T-helper 1 cell treated with Interleukin-12 subunit alpha and Interleukin-12 subunit beta and Interleukin-4 antibody, amounts not matched to agents 30 μg/mL and 1 μg/mL, for 36 hours (primary cell): ENCODE measurements around the gene KCTD8.
"Not testable (repeated sequence)": the region's sequence is repeated elsewhere in the genome, so short reads cannot be mapped to it uniquely, and the experiment has no call there.

Experiments used
- H3K27ac Mint-ChIP-seq: one replicate; pipeline ENCODE4 v1.8.0; 2021; ENCODE audit warnings: mild to moderate bottlenecking, mixed read lengths
- H3K27me3 Mint-ChIP-seq: one replicate; pipeline ENCODE4 v1.8.0; 2021; ENCODE audit warnings: low read depth, mixed read lengths
- H3K36me3 Mint-ChIP-seq: one replicate; pipeline ENCODE4 v1.8.0; 2021; ENCODE audit warnings: low read depth, mixed read lengths
- H3K4me1 Mint-ChIP-seq: one replicate; pipeline ENCODE4 v1.8.0; 2021; ENCODE audit warnings: low read depth, mixed read lengths
- H3K4me3 Mint-ChIP-seq: one replicate; pipeline ENCODE4 v1.8.0; 2021; ENCODE audit warnings: mild to moderate bottlenecking, moderate library complexity, mixed read lengths
- H3K9me3 Mint-ChIP-seq: one replicate; pipeline ENCODE4 v1.8.0; 2021; ENCODE audit warnings: mixed read lengths

The KCTD8 gene

GRCh38 chr4:44237643-44238042 is 211.0 kb downstream of the KCTD8 start:
- Mint-ChIP-seq H3K27me3 (no peaks in the 10 kb centered on the region), H3K4me1 (no peaks in the 10 kb centered on the region), H3K36me3 (no peaks in the 10 kb centered on the region), H3K4me3 (no peak overlapping the region), H3K9me3 (no peaks in the 10 kb centered on the region), H3K27ac (no peak overlapping the region)

GRCh38 chr4:44235897-44236296 is 212.7 kb downstream of the KCTD8 start:
- H3K27ac Mint-ChIP-seq = no peak overlapping the region
- H3K4me3 Mint-ChIP-seq = no peak overlapping the region
- H3K4me1 Mint-ChIP-seq = no peaks in the 10 kb centered on the region
- no peaks in the 10 kb centered on the region for H3K9me3 Mint-ChIP-seq
- H3K27me3 Mint-ChIP-seq = no peaks in the 10 kb centered on the region
- H3K36me3 Mint-ChIP-seq = no peaks in the 10 kb centered on the region

GRCh38 chr4:44232262-44232661 is 216.3 kb downstream of the KCTD8 start:
- Mint-ChIP-seq H3K4me1 (no peaks in the 10 kb centered on the region), H3K4me3 (no peak overlapping the region), H3K9me3 (no peaks in the 10 kb centered on the region), H3K27ac (no peak overlapping the region), H3K36me3 (no peaks in the 10 kb centered on the region), H3K27me3 (no peaks in the 10 kb centered on the region)

GRCh38 chr4:44231006-44231405 is 217.6 kb downstream of the KCTD8 start:
- Mint-ChIP-seq H3K27ac (no peak overlapping the region), H3K9me3 (no peaks in the 10 kb centered on the region), H3K27me3 (no peaks in the 10 kb centered on the region), H3K36me3 (no peaks in the 10 kb centered on the region), H3K4me3 (no peak overlapping the region), H3K4me1 (no peaks in the 10 kb centered on the region)

- Mint-ChIP-seq H3K4me1 (no peaks in the 10 kb centered on the region), H3K9me3 (no peaks in the 10 kb centered on the region), H3K27ac (no peak overlapping the region), H3K27me3 (no peaks in the 10 kb centered on the region), H3K4me3 (no peak overlapping the region), H3K36me3 (no peaks in the 10 kb centered on the region)
Observed at GRCh38 chr4:44228326-44228725, 220.3 kb downstream of the KCTD8 start.

GRCh38 chr4:44221407-44221806 is 227.2 kb downstream of the KCTD8 start:
- Mint-ChIP-seq H3K36me3 (no peaks in the 10 kb centered on the region), H3K9me3 (no peaks in the 10 kb centered on the region), H3K27ac (no peak overlapping the region), H3K4me1 (no peaks in the 10 kb centered on the region), H3K27me3 (no peaks in the 10 kb centered on the region), H3K4me3 (no peak overlapping the region)

- H3K9me3 Mint-ChIP-seq = no peaks in the 10 kb centered on the region
- H3K36me3 Mint-ChIP-seq = no peaks in the 10 kb centered on the region
- no peaks in the 10 kb centered on the region for H3K4me1 Mint-ChIP-seq
- H3K27me3 Mint-ChIP-seq = no peaks in the 10 kb centered on the region
- no peak overlapping the region for H3K27ac Mint-ChIP-seq
- no peak overlapping the region for H3K4me3 Mint-ChIP-seq
Observed at GRCh38 chr4:44210750-44211149, 237.9 kb downstream of the KCTD8 start.

GRCh38 chr4:44196796-44197195 is 251.8 kb downstream of the KCTD8 start:
- H3K9me3 Mint-ChIP-seq = peaks cover 8% of the 10 kb centered on the region
- H3K4me3 Mint-ChIP-seq = no peak overlapping the region
- no peak overlapping the region for H3K27ac Mint-ChIP-seq
- no peaks in the 10 kb centered on the region for H3K27me3 Mint-ChIP-seq
- H3K36me3 Mint-ChIP-seq = no peaks in the 10 kb centered on the region
- no peaks in the 10 kb centered on the region for H3K4me1 Mint-ChIP-seq

- H3K4me3 Mint-ChIP-seq = no peak overlapping the region
- no peaks in the 10 kb centered on the region for H3K27me3 Mint-ChIP-seq
- no peak overlapping the region for H3K27ac Mint-ChIP-seq
- peaks cover 8% of the 10 kb centered on the region for H3K9me3 Mint-ChIP-seq
- no peaks in the 10 kb centered on the region for H3K36me3 Mint-ChIP-seq
- H3K4me1 Mint-ChIP-seq = no peaks in the 10 kb centered on the region
Observed at GRCh38 chr4:44194365-44194764, 254.2 kb downstream of the KCTD8 start.

GRCh38 chr4:44186850-44187246 is 261.8 kb downstream of the KCTD8 start:
- no peaks in the 10 kb centered on the region for H3K27me3 Mint-ChIP-seq
- peaks cover 3% of the 10 kb centered on the region for H3K9me3 Mint-ChIP-seq
- no peak overlapping the region for H3K4me3 Mint-ChIP-seq
- no peaks in the 10 kb centered on the region for H3K4me1 Mint-ChIP-seq
- no peak overlapping the region for H3K27ac Mint-ChIP-seq
- no peaks in the 10 kb centered on the region for H3K36me3 Mint-ChIP-seq

- Mint-ChIP-seq H3K9me3 (peaks cover 3% of the 10 kb centered on the region), H3K4me3 (no peak overlapping the region), H3K4me1 (no peaks in the 10 kb centered on the region), H3K27ac (no peak overlapping the region), H3K27me3 (no peaks in the 10 kb centered on the region), H3K36me3 (no peaks in the 10 kb centered on the region)
Observed at GRCh38 chr4:44186096-44186849, 262.3 kb downstream of the KCTD8 start.

- H3K27me3 Mint-ChIP-seq, H3K4me1 Mint-ChIP-seq, H3K9me3 Mint-ChIP-seq, H3K27ac Mint-ChIP-seq, H3K36me3 Mint-ChIP-seq, H3K4me3 Mint-ChIP-seq: not testable (repeated sequence)
Observed at GRCh38 chr4:44181491-44182349, 266.9 kb downstream of the KCTD8 start.

GRCh38 chr4:44167766-44168165 is 280.8 kb downstream of the KCTD8 start:
- H3K27ac Mint-ChIP-seq, H3K27me3 Mint-ChIP-seq, H3K36me3 Mint-ChIP-seq, H3K4me3 Mint-ChIP-seq, H3K4me1 Mint-ChIP-seq: not testable (repeated sequence)
- peaks cover 17% of the 10 kb centered on the region for H3K9me3 Mint-ChIP-seq

GRCh38 chr4:44165938-44166337 is 282.7 kb downstream of the KCTD8 start:
- H3K27ac Mint-ChIP-seq = no peak overlapping the region
- no peak overlapping the region for H3K4me3 Mint-ChIP-seq
- H3K36me3 Mint-ChIP-seq = no peaks in the 10 kb centered on the region
- H3K27me3 Mint-ChIP-seq = no peaks in the 10 kb centered on the region
- no peaks in the 10 kb centered on the region for H3K4me1 Mint-ChIP-seq
- H3K9me3 Mint-ChIP-seq = peaks cover 16% of the 10 kb centered on the region

GRCh38 chr4:44162538-44163270 is 285.9 kb downstream of the KCTD8 start:
- H3K4me1 Mint-ChIP-seq = no peaks in the 10 kb centered on the region
- H3K36me3 Mint-ChIP-seq = no peaks in the 10 kb centered on the region
- H3K27me3 Mint-ChIP-seq = no peaks in the 10 kb centered on the region
- no peak overlapping the region for H3K4me3 Mint-ChIP-seq
- H3K9me3 Mint-ChIP-seq = no peaks in the 10 kb centered on the region
- no peak overlapping the region for H3K27ac Mint-ChIP-seq
